Left lung (tissue), 10 donors: ENCODE results near the gene TBL1X. TPM values are rescaled to one million over a fixed set of nuclear protein-coding genes. Genes with fewer than 3 reads are reported as not detected.

ENCODE experiments used
- ATAC-seq: fragments of 200-7000 bp; cut with Tn5 transposase; one replicate; pipeline ENCODE4 v1.9.1; 2020; ENCODE audit warnings: moderate library complexity
- DNase-seq, 4 donors: peaks; one replicate each; pipeline ENCODE4 v3.0.0-alpha.2; 2013 to 2020
- H3K27ac ChIP-seq, 2 donors: fragments of 200-600 bp; sonication (generic) in 1 of 2; one replicate each; pipeline versions ENCODE4 v1.5.0 to v1.8.0; 2020 to 2021
- H3K27me3 ChIP-seq, 2 donors: fragments of 200-600 bp; sonication (generic) in 1 of 2; one replicate each; pipeline versions ENCODE4 v1.5.0 to v1.8.0; 2020 to 2021
- H3K36me3 ChIP-seq, 2 donors: fragments of 200-600 bp; sonication (generic) in 1 of 2; one replicate each; pipeline versions ENCODE4 v1.5.0 to v1.8.0; 2020 to 2021
- H3K4me1 ChIP-seq, 2 donors: fragments of 200-600 bp; one replicate each; pipeline ENCODE4 v1.8.0; 2021
- H3K4me3 ChIP-seq, 2 donors: fragments of 200-600 bp; sonication (generic) in 1 of 2; one replicate each; pipeline versions ENCODE4 v1.5.0 to v1.8.0; 2020 to 2021; ENCODE audit warnings: mild to moderate bottlenecking in 1 of 2
- H3K9me3 ChIP-seq, 2 donors: fragments of 200-600 bp; sonication (generic) in 1 of 2; one replicate each; pipeline versions ENCODE4 v1.5.0 to v1.8.0; 2020 to 2021
- CTCF ChIP-seq, 2 donors: fragments of 200-600 bp; sonication (generic) in 1 of 2; IDR thresholded peaks; one replicate each; pipeline versions ENCODE4 v1.5.0 to v1.8.0; 2021; ENCODE audit warnings: antibody characterized with exemption in 2 of 2
- intact Hi-C, 2 donors: fragments of 100-400 bp; cut with DNase I; formaldehyde crosslinking; loops; one replicate each; pipeline versions ENCODE4 v1.11.2 to v1.14.2; 2022
- polyA plus RNA-seq, 6 donors: library from polyadenylated mRNA; unstranded; fragments of 120-200 nt; gene quantifications; one replicate each; pipeline ENCODE4 v1.2.1, GENCODE V29; 2013; ENCODE audit not compliant: insufficient read length in 6 of 6
- total RNA-seq, 2 donors: library from RNA; stranded (reverse); fragmentation: NEBNext Ultra II Directional; extraction: Animal tissue kit (Norgen Biotek cat#: 25700); gene quantifications; one replicate each; pipeline ENCODE4 v1.2.1, GENCODE V29; 2021
- donor health status: DM: no; HTN: yes; CAD: no.
- donor health status: DM: no; HTN: no; CAD: no.

Gene TBL1X
- total and polyA plus RNA-seq, 8 donors: 13.4 to 24.6 (median 21.6) TPM

GRCh38 chrX:9688833-9689232 is 224.0 kb downstream of the TBL1X start:
- TF ChIP-seq CTCF (IDR thresholded peaks at IDR 0.05): no peak
- H3K4me1 ChIP-seq: no peaks in the 10 kb centered on the region
- peaks cover 0 to 15% of the 10 kb centered on the region in 2 donors for H3K36me3 ChIP-seq
- no peaks in the 10 kb centered on the region for H3K9me3 ChIP-seq
- intact Hi-C loops: no loop called here
- no peak overlapping the region for H3K27ac ChIP-seq
- no peaks in the 10 kb centered on the region for H3K27me3 ChIP-seq
- DNase-seq (no peak), ATAC-seq (no peak)
- no peak overlapping the region for H3K4me3 ChIP-seq

GRCh38 chrX:9690046-9690445 is 225.2 kb downstream of the TBL1X start:
- ATAC-seq: no peak
- Histone ChIP-seq H3K4me1 (no peaks in the 10 kb centered on the region), H3K9me3 (no peaks in the 10 kb centered on the region), H3K36me3 (peaks cover 0 to 15% of the 10 kb centered on the region in 2 donors), H3K27ac (no peak overlapping the region), H3K4me3 (no peak overlapping the region), H3K27me3 (no peaks in the 10 kb centered on the region)
- no peak for DNase-seq
- TF ChIP-seq CTCF (IDR thresholded peaks at IDR 0.05): no peak
- intact Hi-C loops: no loop called here

GRCh38 chrX:9693307-9694001 is 228.6 kb downstream of the TBL1X start:
- peaks cover 0 to 15% of the 10 kb centered on the region in 2 donors for H3K36me3 ChIP-seq
- H3K27me3 ChIP-seq: no peaks in the 10 kb centered on the region
- H3K27ac ChIP-seq: no peak overlapping the region
- no peak overlapping the region for H3K4me3 ChIP-seq
- H3K4me1 ChIP-seq: no peaks in the 10 kb centered on the region
- DNase-seq: no peak
- intact Hi-C loops: no loop called here
- ATAC-seq: no peak
- no peaks in the 10 kb centered on the region for H3K9me3 ChIP-seq
- no peak for TF ChIP-seq CTCF (IDR thresholded peaks at IDR 0.05)

- H3K27me3 ChIP-seq: no peaks in the 10 kb centered on the region
- intact Hi-C loops: no loop called here
- ATAC-seq: no peak
- no peaks in the 10 kb centered on the region for H3K9me3 ChIP-seq
- no peak overlapping the region for H3K4me3 ChIP-seq
- no peak for DNase-seq
- H3K27ac ChIP-seq: no peak overlapping the region
- no peak for TF ChIP-seq CTCF (IDR thresholded peaks at IDR 0.05)
- no peaks in the 10 kb centered on the region for H3K4me1 ChIP-seq
- peaks cover 0 to 6% of the 10 kb centered on the region in 2 donors for H3K36me3 ChIP-seq
Measured at GRCh38 chrX:9698576-9698975, 233.7 kb downstream of the TBL1X start.

GRCh38 chrX:9700555-9700954 is 235.7 kb downstream of the TBL1X start:
- ATAC-seq (no peak), DNase-seq (no peak)
- Histone ChIP-seq H3K36me3 (peaks cover 0 to 6% of the 10 kb centered on the region in 2 donors), H3K4me3 (no peak overlapping the region), H3K9me3 (no peaks in the 10 kb centered on the region), H3K27me3 (no peaks in the 10 kb centered on the region), H3K27ac (no peak overlapping the region), H3K4me1 (no peaks in the 10 kb centered on the region)
- intact Hi-C loops: no loop called here
- no peak for TF ChIP-seq CTCF (IDR thresholded peaks at IDR 0.05)
